VCaP (cell line): ENCODE measurements around the gene PTPN1.

Source experiments
- H3K27ac ChIP-seq: fragments of 450-650 bp; 2 replicates; pipeline ENCODE4 v1.5.1; 2017
- CTCF ChIP-seq: fragments of 450-650 bp; conservative IDR thresholded peaks from 2 replicates; pipeline ENCODE4 v1.5.1; 2017; ENCODE audit warnings: mild to moderate bottlenecking, moderate library complexity

Gene PTPN1

GRCh38 chr20:50538276-50538675 lies 28.1 kb downstream of the PTPN1 start:
- TF ChIP-seq CTCF: no peak
- peak overlapping the region; percentile 73 for H3K27ac ChIP-seq

GRCh38 chr20:50539798-50540197 lies 29.6 kb downstream of the PTPN1 start:
- peak overlapping the region; percentile 73; the same call in 1 of the 2 replicates for H3K27ac ChIP-seq

GRCh38 chr20:50540620-50541605 lies 30.7 kb downstream of the PTPN1 start:
- H3K27ac ChIP-seq: no peak overlapping the region
- TF ChIP-seq CTCF: no peak

GRCh38 chr20:50541606-50542041 lies 31.4 kb downstream of the PTPN1 start:
- TF ChIP-seq CTCF: no peak
- H3K27ac ChIP-seq: no peak overlapping the region

- TF ChIP-seq CTCF: no peak
- H3K27ac ChIP-seq: no peak overlapping the region
Measured at GRCh38 chr20:50543326-50543725, 33.1 kb downstream of the PTPN1 start.

GRCh38 chr20:50545126-50545525 lies 34.9 kb downstream of the PTPN1 start:
- H3K27ac ChIP-seq: no peak overlapping the region
- no peak for TF ChIP-seq CTCF

GRCh38 chr20:50546729-50547314 lies 36.6 kb downstream of the PTPN1 start:
- no peak for TF ChIP-seq CTCF
- no peak overlapping the region for H3K27ac ChIP-seq

GRCh38 chr20:50547964-50548363 lies 37.8 kb downstream of the PTPN1 start:
- no peak overlapping the region for H3K27ac ChIP-seq
- no peak for TF ChIP-seq CTCF
